ENCODE data around the gene KDM8.

KDM8 gene

DNA sequence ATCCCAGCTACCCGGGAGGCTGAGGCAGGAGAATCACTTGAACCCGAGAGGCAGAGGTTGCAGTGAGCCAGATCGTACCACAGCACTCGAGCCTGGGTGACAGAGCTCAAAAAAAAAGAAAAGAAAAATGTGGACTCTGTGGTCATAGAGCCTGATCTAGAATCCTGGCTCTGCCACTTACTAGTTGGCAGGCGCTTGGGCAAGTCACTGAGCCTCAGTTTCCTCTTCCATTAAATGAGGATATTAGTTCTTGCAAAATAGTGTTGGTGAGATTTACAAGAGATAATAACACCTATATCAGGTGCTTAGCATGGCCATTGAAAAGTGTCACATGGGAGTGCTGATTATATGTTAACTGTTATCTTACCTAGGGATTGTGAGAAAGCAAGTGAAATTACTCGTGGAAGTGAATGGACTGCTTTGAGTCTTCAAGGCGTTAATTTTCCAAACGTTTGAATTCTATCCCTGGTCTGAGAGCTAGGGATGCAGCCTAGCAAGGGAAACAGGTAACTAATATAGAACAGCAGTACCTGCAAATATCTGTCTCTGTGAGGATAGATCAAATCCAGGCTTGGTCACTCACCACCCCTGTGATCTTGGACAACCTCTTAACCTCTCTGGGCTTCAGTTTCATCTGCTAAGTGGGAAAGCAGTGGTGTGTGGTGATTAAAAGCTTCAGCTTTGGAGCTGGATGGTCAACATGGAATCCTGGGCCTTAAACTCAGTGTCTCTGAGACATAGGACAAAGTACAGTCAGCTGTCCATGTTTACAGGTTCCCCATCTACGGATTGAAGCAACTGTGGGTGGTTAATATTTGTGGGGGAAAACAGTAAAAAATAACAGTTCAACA, 66.2 kb downstream of the KDM8 start:
- ChIA-PET CTCF (no interaction called here), POLR2A (interaction anchor here (0.7 kb wide), 1 partner anchor 34 kb away, joined by 3 read pairs; no protein-coding TSS in a partner anchor)
- H3K4me3 ChIP-seq (ENCODE audit: low read depth, low read length) = peak overlapping the region; percentile 78; the same call in 1 of the 2 replicates
- no peaks in the 10 kb centered on the region for H3K4me1 ChIP-seq (ENCODE audit: control insufficient read depth, insufficient read depth, low read length)
- no peak overlapping the region for H3K27ac ChIP-seq (ENCODE audit: extremely low read depth, low read depth, low read length)
- no peaks in the 10 kb centered on the region for H3K9me3 ChIP-seq (ENCODE audit: control insufficient read depth, insufficient read depth, low read depth, low read length)
- TF ChIP-seq ZBTB6 (tag by site-specific recombination; IDR thresholded peaks at IDR 0.05) (peak; percentile 33; the same call in 1 of the 2 replicates), ZIC2 (tag by site-specific recombination; IDR thresholded peaks at IDR 0.05) (no peak), ZNF660 (tag by site-specific recombination; IDR thresholded peaks at IDR 0.05) (no peak)
- TF ChIP-seq, protein P1, sequence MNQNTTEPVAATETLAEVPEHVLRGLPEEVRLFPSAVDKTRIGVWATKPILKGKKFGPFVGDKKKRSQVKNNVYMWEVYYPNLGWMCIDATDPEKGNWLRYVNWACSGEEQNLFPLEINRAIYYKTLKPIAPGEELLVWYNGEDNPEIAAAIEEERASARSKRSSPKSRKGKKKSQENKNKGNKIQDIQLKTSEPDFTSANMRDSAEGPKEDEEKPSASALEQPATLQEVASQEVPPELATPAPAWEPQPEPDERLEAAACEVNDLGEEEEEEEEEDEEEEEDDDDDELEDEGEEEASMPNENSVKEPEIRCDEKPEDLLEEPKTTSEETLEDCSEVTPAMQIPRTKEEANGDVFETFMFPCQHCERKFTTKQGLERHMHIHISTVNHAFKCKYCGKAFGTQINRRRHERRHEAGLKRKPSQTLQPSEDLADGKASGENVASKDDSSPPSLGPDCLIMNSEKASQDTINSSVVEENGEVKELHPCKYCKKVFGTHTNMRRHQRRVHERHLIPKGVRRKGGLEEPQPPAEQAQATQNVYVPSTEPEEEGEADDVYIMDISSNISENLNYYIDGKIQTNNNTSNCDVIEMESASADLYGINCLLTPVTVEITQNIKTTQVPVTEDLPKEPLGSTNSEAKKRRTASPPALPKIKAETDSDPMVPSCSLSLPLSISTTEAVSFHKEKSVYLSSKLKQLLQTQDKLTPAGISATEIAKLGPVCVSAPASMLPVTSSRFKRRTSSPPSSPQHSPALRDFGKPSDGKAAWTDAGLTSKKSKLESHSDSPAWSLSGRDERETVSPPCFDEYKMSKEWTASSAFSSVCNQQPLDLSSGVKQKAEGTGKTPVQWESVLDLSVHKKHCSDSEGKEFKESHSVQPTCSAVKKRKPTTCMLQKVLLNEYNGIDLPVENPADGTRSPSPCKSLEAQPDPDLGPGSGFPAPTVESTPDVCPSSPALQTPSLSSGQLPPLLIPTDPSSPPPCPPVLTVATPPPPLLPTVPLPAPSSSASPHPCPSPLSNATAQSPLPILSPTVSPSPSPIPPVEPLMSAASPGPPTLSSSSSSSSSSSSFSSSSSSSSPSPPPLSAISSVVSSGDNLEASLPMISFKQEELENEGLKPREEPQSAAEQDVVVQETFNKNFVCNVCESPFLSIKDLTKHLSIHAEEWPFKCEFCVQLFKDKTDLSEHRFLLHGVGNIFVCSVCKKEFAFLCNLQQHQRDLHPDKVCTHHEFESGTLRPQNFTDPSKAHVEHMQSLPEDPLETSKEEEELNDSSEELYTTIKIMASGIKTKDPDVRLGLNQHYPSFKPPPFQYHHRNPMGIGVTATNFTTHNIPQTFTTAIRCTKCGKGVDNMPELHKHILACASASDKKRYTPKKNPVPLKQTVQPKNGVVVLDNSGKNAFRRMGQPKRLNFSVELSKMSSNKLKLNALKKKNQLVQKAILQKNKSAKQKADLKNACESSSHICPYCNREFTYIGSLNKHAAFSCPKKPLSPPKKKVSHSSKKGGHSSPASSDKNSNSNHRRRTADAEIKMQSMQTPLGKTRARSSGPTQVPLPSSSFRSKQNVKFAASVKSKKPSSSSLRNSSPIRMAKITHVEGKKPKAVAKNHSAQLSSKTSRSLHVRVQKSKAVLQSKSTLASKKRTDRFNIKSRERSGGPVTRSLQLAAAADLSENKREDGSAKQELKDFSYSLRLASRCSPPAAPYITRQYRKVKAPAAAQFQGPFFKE (tag by site-specific recombination; IDR thresholded peaks at IDR 0.05; ENCODE audit: borderline replicate concordance) = no peak
- TF ChIP-seq, protein P2, sequence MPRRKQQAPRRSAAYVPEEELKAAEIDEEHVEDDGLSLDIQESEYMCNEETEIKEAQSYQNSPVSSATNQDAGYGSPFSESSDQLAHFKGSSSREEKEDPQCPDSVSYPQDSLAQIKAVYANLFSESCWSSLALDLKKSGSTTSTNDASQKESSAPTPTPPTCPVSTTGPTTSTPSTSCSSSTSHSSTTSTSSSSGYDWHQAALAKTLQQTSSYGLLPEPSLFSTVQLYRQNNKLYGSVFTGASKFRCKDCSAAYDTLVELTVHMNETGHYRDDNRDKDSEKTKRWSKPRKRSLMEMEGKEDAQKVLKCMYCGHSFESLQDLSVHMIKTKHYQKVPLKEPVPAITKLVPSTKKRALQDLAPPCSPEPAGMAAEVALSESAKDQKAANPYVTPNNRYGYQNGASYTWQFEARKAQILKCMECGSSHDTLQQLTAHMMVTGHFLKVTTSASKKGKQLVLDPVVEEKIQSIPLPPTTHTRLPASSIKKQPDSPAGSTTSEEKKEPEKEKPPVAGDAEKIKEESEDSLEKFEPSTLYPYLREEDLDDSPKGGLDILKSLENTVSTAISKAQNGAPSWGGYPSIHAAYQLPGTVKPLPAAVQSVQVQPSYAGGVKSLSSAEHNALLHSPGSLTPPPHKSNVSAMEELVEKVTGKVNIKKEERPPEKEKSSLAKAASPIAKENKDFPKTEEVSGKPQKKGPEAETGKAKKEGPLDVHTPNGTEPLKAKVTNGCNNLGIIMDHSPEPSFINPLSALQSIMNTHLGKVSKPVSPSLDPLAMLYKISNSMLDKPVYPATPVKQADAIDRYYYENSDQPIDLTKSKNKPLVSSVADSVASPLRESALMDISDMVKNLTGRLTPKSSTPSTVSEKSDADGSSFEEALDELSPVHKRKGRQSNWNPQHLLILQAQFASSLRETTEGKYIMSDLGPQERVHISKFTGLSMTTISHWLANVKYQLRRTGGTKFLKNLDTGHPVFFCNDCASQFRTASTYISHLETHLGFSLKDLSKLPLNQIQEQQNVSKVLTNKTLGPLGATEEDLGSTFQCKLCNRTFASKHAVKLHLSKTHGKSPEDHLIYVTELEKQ (tag by site-specific recombination; IDR thresholded peaks at IDR 0.05; ENCODE audit: borderline replicate concordance) = no peak
- H3K36me3 ChIP-seq (ENCODE audit: control insufficient read depth in 2 of 2, insufficient read depth in 1 of 2, low read length in 2 of 2) = no peaks in the 10 kb centered on the region

- no peaks in the 10 kb centered on the region for H3K4me1 ChIP-seq (ENCODE audit: control insufficient read depth, insufficient read depth, low read length)
These were observed 67.0 kb downstream of the KDM8 start for GRCh38 chr16:27270349-27270748.

More at GRCh38 chr16:27270349-27270748, 67.0 kb downstream of the KDM8 start:
- TF ChIP-seq ZSCAN30 (tag by site-specific recombination; IDR thresholded peaks at IDR 0.05) (no peak), ZNF335 (tag by site-specific recombination; conservative IDR thresholded peaks at IDR 0.05) (no peak), ZNF624 (tag by site-specific recombination; IDR thresholded peaks at IDR 0.05) (no peak), ZNF302 (tag by site-specific recombination; IDR thresholded peaks at IDR 0.05; ENCODE audit: low read depth) (no peak), ZBTB20 (tag by site-specific recombination; IDR thresholded peaks at IDR 0.05) (no peak), WT1 (tag by site-specific recombination; IDR thresholded peaks at IDR 0.05) (no peak), ZNF211 (tag by site-specific recombination; IDR thresholded peaks at IDR 0.05; ENCODE audit: low read depth) (no peak), OVOL3 (tag by site-specific recombination; IDR thresholded peaks at IDR 0.05) (no peak), ZNF792 (tag by site-specific recombination; IDR thresholded peaks at IDR 0.05) (no peak), ZNF561 (tag by site-specific recombination; IDR thresholded peaks at IDR 0.05; ENCODE audit: borderline replicate concordance) (no peak), ZNF157 (tag by site-specific recombination; IDR thresholded peaks at IDR 0.05) (no peak), ZNF214 (tag by site-specific recombination; IDR thresholded peaks at IDR 0.05; ENCODE audit: borderline replicate concordance) (no peak)
- TF ChIP-seq, protein P3, sequence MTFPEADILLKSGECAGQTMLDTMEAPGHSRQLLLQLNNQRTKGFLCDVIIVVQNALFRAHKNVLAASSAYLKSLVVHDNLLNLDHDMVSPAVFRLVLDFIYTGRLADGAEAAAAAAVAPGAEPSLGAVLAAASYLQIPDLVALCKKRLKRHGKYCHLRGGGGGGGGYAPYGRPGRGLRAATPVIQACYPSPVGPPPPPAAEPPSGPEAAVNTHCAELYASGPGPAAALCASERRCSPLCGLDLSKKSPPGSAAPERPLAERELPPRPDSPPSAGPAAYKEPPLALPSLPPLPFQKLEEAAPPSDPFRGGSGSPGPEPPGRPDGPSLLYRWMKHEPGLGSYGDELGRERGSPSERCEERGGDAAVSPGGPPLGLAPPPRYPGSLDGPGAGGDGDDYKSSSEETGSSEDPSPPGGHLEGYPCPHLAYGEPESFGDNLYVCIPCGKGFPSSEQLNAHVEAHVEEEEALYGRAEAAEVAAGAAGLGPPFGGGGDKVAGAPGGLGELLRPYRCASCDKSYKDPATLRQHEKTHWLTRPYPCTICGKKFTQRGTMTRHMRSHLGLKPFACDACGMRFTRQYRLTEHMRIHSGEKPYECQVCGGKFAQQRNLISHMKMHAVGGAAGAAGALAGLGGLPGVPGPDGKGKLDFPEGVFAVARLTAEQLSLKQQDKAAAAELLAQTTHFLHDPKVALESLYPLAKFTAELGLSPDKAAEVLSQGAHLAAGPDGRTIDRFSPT (tag by site-specific recombination; IDR thresholded peaks at IDR 0.05) = no peak
- TF ChIP-seq, protein P4, sequence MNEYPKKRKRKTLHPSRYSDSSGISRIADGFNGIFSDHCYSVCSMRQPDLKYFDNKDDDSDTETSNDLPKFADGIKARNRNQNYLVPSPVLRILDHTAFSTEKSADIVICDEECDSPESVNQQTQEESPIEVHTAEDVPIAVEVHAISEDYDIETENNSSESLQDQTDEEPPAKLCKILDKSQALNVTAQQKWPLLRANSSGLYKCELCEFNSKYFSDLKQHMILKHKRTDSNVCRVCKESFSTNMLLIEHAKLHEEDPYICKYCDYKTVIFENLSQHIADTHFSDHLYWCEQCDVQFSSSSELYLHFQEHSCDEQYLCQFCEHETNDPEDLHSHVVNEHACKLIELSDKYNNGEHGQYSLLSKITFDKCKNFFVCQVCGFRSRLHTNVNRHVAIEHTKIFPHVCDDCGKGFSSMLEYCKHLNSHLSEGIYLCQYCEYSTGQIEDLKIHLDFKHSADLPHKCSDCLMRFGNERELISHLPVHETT (tag by site-specific recombination; IDR thresholded peaks at IDR 0.05) = no peak
- ChIA-PET CTCF (no interaction called here), POLR2A (interaction anchor here (0.6 kb wide), 1 partner anchor 8 kb away, joined by 3 read pairs; no protein-coding TSS in a partner anchor)
- Histone ChIP-seq H3K4me3 (ENCODE audit: low read depth, low read length) (no peak overlapping the region), H3K27ac (ENCODE audit: extremely low read depth, low read depth, low read length) (no peak overlapping the region), H3K36me3 (ENCODE audit: control insufficient read depth in 2 of 2, insufficient read depth in 1 of 2, low read length in 2 of 2) (no peaks in the 10 kb centered on the region), H3K9me3 (ENCODE audit: control insufficient read depth, insufficient read depth, low read depth, low read length) (no peaks in the 10 kb centered on the region)
